Muscle of leg (tissue), 16 donors: ENCODE measurements around the gene IQCE. TPM values are rescaled to one million over a fixed set of nuclear protein-coding genes. Genes with fewer than 3 reads are reported as not detected.

ENCODE experiments used
- DNase-seq: peaks from one replicate; pipeline ENCODE4 v3.0.0; 2013
- H3K27ac ChIP-seq: one replicate; pipeline ENCODE4 v1.5.1; 2013; ENCODE audit warnings: mild to moderate bottlenecking, low read length, control low read depth
- H3K27me3 ChIP-seq: one replicate; pipeline ENCODE4 v1.6.1; 2013; ENCODE audit warnings: low read length; ENCODE audit not compliant: control insufficient read depth, insufficient read depth
- H3K36me3 ChIP-seq: one replicate; pipeline ENCODE4 v1.6.1; 2013; ENCODE audit warnings: low read length; ENCODE audit not compliant: control insufficient read depth, insufficient read depth
- H3K4me1 ChIP-seq: one replicate; pipeline ENCODE4 v1.6.1; 2013; ENCODE audit warnings: low read length; ENCODE audit not compliant: control insufficient read depth, insufficient read depth
- H3K4me3 ChIP-seq: one replicate; pipeline ENCODE4 v1.5.1; 2013; ENCODE audit warnings: low read length, control low read depth
- H3K9me3 ChIP-seq: replicated peaks from 2 replicates; pipeline ENCODE4 v1.6.1; 2013; ENCODE audit warnings: low read depth, low read length; ENCODE audit not compliant: control insufficient read depth
- WGBS: methylation state at CpG from one replicate; pipeline ENCODE4 v1.1.5; 2013; ENCODE audit warnings: missing lambda C conversion rate; ENCODE audit not compliant: insufficient coverage; 5-methylcytosine and 5-hydroxymethylcytosine counted together
- long read RNA-seq, 11 donors: transcript quantifications; one replicate each; lab custom pipeline, GENCODE V29; 2026
- polyA plus RNA-seq, 8 donors: library from polyadenylated mRNA; unstranded; fragments of 120-200 nt; gene quantifications; one replicate each; pipeline versions ENCODE4 v1.2.1 to v1.2.3, GENCODE V29; 2013; ENCODE audit warnings: inconsistent platforms in 1 of 8, low replicate concordance in 1 of 8; ENCODE audit not compliant: insufficient read length in 8 of 8, insufficient read depth in 1 of 8
- total RNA-seq: library from RNA; stranded (reverse); fragments of 120-200 nt; gene quantifications from one replicate; pipeline ENCODE4 v1.2.4, GENCODE V29; 2013

Gene IQCE
- total RNA-seq (4.7 TPM), polyA plus RNA-seq (1 to 10 TPM; 5.0 to 9.6 (median 7.3) TPM)
- long read RNA-seq, donor 1, full-length matches to known transcripts = 1 of 1 reads
- long read RNA-seq, donor 1, partial matches to known transcripts = 0 of 1 reads
- long read RNA-seq, donor 1, other reads (novel, unspliced or antisense) = 0 of 1 reads
- long read RNA-seq, donor 2 = 0 reads
- long read RNA-seq, donor 3, full-length matches to known transcripts = 1 of 1 reads
- long read RNA-seq, donor 3, partial matches to known transcripts = 0 of 1 reads
- long read RNA-seq, donor 3, other reads (novel, unspliced or antisense) = 0 of 1 reads
- long read RNA-seq, donor 4 = 0 reads
- long read RNA-seq, donor 5 = 0 reads
- long read RNA-seq, donor 6, full-length matches to known transcripts = 1 of 23 reads
- long read RNA-seq, donor 6, partial matches to known transcripts = 22 of 23 reads
- long read RNA-seq, donor 6, other reads (novel, unspliced or antisense) = 0 of 23 reads
- long read RNA-seq, donor 7, partial matches to known transcripts = 10 of 10 reads
- long read RNA-seq, donor 7, other reads (novel, unspliced or antisense) = 0 of 10 reads
- long read RNA-seq, donor 8, partial matches to known transcripts = 14 of 14 reads
- long read RNA-seq, donor 8, other reads (novel, unspliced or antisense) = 0 of 14 reads
- long read RNA-seq, donor 9, partial matches to known transcripts = 6 of 6 reads
- long read RNA-seq, donor 9, other reads (novel, unspliced or antisense) = 0 of 6 reads
- long read RNA-seq, donor 10 = 0 reads
- long read RNA-seq, donor 11, partial matches to known transcripts = 0 of 2 reads
- long read RNA-seq, donor 11, other reads (novel, unspliced or antisense) = 0 of 2 reads

GRCh38 chr7:2558629-2559282 lies at the start of gene IQCE:
Gene IQCE, plus strand, starts transcription at chr7:2558979. Its CDS starts 203 bp downstream, at chr7:2559182.
- H3K9me3 ChIP-seq = no peaks in the 10 kb centered on the region
- 1% methylated on average over 66 of the region's 66 CpGs for WGBS
- H3K27me3 ChIP-seq = no peaks in the 10 kb centered on the region
- DNase-seq = peak; percentile 95
- H3K36me3 ChIP-seq = peaks cover 5% of the 10 kb centered on the region
- peak within 1 kb of the TSS; percentile 64 for H3K4me3 ChIP-seq
- peak within 1 kb of the TSS; percentile 13 for H3K27ac ChIP-seq
- H3K4me1 ChIP-seq = peaks cover 29% of the 10 kb centered on the region

GRCh38 chr7:2509298-2509906 lies 49.4 kb upstream of the IQCE start:
- H3K4me1 ChIP-seq = peaks cover 82% of the 10 kb centered on the region
- no peak overlapping the region for H3K4me3 ChIP-seq

GRCh38 chr7:2510130-2510776 lies 48.5 kb upstream of the IQCE start:
- Histone ChIP-seq H3K36me3 (no peaks in the 10 kb centered on the region), H3K4me3 (no peak overlapping the region), H3K4me1 (peaks cover 83% of the 10 kb centered on the region), H3K9me3 (no peaks in the 10 kb centered on the region), H3K27me3 (peaks cover 7% of the 10 kb centered on the region), H3K27ac (no peak overlapping the region)
- DNase-seq = no peak
- 84% methylated on average over 12 of the region's 13 CpGs for WGBS

More at GRCh38 chr7:2509298-2509906, 49.4 kb upstream of the IQCE start:
- Histone ChIP-seq H3K36me3 (no peaks in the 10 kb centered on the region), H3K27ac (peak overlapping the region; percentile 7), H3K27me3 (peaks cover 7% of the 10 kb centered on the region), H3K9me3 (no peaks in the 10 kb centered on the region)
- 60% methylated on average over 18 of the region's 23 CpGs for WGBS
- DNase-seq = no peak

- H3K27me3 ChIP-seq = peaks cover 5% of the 10 kb centered on the region
- 50% methylated on average over 15 of the region's 27 CpGs for whole genome bisulfite sequencing
- H3K27ac ChIP-seq = peak overlapping the region; percentile 6
- no peaks in the 10 kb centered on the region for H3K9me3 ChIP-seq
- peaks cover 89% of the 10 kb centered on the region for H3K4me1 ChIP-seq
- DNase-seq = no peak
- H3K36me3 ChIP-seq = no peaks in the 10 kb centered on the region
- H3K4me3 ChIP-seq = no peak overlapping the region
Observed at GRCh38 chr7:2510909-2511768, 47.6 kb upstream of the IQCE start.

- H3K27ac ChIP-seq = no peak overlapping the region
- H3K9me3 ChIP-seq = no peaks in the 10 kb centered on the region
- no peak overlapping the region for H3K4me3 ChIP-seq
- H3K36me3 ChIP-seq = no peaks in the 10 kb centered on the region
- peaks cover 95% of the 10 kb centered on the region for H3K4me1 ChIP-seq
- H3K27me3 ChIP-seq = peaks cover 5% of the 10 kb centered on the region
- 45% methylated on average over 12 of the region's 18 CpGs for WGBS
- no peak for DNase-seq
Observed at GRCh38 chr7:2511769-2512168, 47.0 kb upstream of the IQCE start.

- peak; percentile 76 for DNase-seq
- no peak overlapping the region for H3K27ac ChIP-seq
- H3K9me3 ChIP-seq = no peaks in the 10 kb centered on the region
- H3K27me3 ChIP-seq = peaks cover 5% of the 10 kb centered on the region
- H3K4me1 ChIP-seq = peaks cover 98% of the 10 kb centered on the region
- WGBS = 46% methylated on average over 10 of the region's 12 CpGs
- no peak overlapping the region for H3K4me3 ChIP-seq
- H3K36me3 ChIP-seq = no peaks in the 10 kb centered on the region
Observed at GRCh38 chr7:2512179-2512661, 46.6 kb upstream of the IQCE start.

GRCh38 chr7:2512713-2513112 lies 46.1 kb upstream of the IQCE start:
- DNase-seq = no peak
- no peak overlapping the region for H3K4me3 ChIP-seq
- H3K9me3 ChIP-seq = no peaks in the 10 kb centered on the region
- H3K36me3 ChIP-seq = no peaks in the 10 kb centered on the region
- H3K4me1 ChIP-seq = peaks cover 98% of the 10 kb centered on the region
- no peak overlapping the region for H3K27ac ChIP-seq
- H3K27me3 ChIP-seq = peaks cover 7% of the 10 kb centered on the region
- WGBS = 72% methylated on average over 2 of the region's 3 CpGs

GRCh38 chr7:2513702-2514101 lies 45.1 kb upstream of the IQCE start:
- Histone ChIP-seq H3K9me3 (no peaks in the 10 kb centered on the region), H3K27me3 (peaks cover 4% of the 10 kb centered on the region), H3K4me1 (peaks cover 98% of the 10 kb centered on the region), H3K27ac (peak overlapping the region; percentile 47), H3K4me3 (no peak overlapping the region), H3K36me3 (no peaks in the 10 kb centered on the region)
- 60% methylated on average over 6 of the region's 7 CpGs for WGBS
- DNase-seq = peak; percentile 59
